ENCODE results near the gene SIRT2. TPM values are rescaled to one million over a fixed set of nuclear protein-coding genes. Genes with fewer than 3 reads are reported as not detected.

SIRT2 gene
- total RNA-seq, 1 donor from 2014 or later, result 32.7 TPM

- H3K27me3 Mint-ChIP-seq, result no peaks in the 10 kb centered on the region
- ChIA-PET POLR2A (interaction anchor here (1.1 to 9.5 kb wide), 13 partner anchors 8 to 232 kb away, joined by 3 to 463 read pairs (median 10); partner anchors contain the start of genes ECH1, EIF3K, MAP4K1 and MRPS12), CTCF (interaction anchor here (1.4 to 4.5 kb wide), 4 partner anchors 9 to 37 kb away, joined by 3 to 31 read pairs (median 9); no protein-coding TSS in a partner anchor)
- H3K4me3 Mint-ChIP-seq, result peak overlapping the region; percentile 93
- ATAC-seq (ENCODE audit: low read depth) (peak; percentile 69), DNase-seq (peak; percentile 95)
- intact Hi-C loops (cut with micrococcal nuclease), result loop anchor here (1.0 to 5.0 kb wide), 9 partner anchors 14 to 982 kb away; partner anchors contain the start of genes ACTN4, DYRK1B, ECH1 and NFKBIB
- peak overlapping the region; percentile 98 for H3K27ac Mint-ChIP-seq
- peaks cover 61% of the 10 kb centered on the region for H3K4me1 Mint-ChIP-seq
- TF ChIP-seq, protein P1, sequence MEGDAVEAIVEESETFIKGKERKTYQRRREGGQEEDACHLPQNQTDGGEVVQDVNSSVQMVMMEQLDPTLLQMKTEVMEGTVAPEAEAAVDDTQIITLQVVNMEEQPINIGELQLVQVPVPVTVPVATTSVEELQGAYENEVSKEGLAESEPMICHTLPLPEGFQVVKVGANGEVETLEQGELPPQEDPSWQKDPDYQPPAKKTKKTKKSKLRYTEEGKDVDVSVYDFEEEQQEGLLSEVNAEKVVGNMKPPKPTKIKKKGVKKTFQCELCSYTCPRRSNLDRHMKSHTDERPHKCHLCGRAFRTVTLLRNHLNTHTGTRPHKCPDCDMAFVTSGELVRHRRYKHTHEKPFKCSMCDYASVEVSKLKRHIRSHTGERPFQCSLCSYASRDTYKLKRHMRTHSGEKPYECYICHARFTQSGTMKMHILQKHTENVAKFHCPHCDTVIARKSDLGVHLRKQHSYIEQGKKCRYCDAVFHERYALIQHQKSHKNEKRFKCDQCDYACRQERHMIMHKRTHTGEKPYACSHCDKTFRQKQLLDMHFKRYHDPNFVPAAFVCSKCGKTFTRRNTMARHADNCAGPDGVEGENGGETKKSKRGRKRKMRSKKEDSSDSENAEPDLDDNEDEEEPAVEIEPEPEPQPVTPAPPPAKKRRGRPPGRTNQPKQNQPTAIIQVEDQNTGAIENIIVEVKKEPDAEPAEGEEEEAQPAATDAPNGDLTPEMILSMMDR (IDR thresholded peaks at IDR 0.05), result no peak
- H3K36me3 Mint-ChIP-seq (ENCODE audit: low read depth), result peaks cover 43% of the 10 kb centered on the region
- H3K9me3 Mint-ChIP-seq, result no peaks in the 10 kb centered on the region
Observed at GRCh38 chr19:38850436-38850975, 48.9 kb downstream of the SIRT2 start.

DNA sequence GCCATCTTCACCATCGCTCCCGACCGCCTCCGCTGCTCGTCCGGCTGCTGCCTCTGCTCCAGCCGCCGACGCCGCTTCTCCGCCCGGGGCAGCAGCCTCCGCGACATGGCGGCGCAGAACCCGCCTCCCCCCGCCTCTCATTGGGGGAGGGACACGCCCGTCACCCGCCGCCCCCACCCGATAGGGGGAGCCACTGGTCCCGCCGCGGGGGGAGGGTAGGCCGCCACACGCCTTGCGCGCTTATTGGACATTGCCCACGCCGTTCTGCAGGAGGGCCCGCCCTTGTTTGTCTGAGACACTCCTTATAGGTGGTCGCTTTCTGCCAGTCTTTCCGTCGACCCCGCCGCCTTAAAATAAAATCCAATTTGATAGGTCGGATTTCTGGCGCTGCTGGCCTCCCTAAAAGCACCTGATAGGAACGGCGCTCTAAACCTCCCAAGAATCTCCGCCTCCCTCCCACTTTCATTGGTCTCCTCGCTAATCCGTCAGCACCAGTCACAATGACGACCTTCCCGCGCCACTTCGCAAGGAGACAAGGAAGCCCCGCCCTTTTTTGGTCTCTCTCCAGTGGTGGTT, 49.5 kb downstream of the SIRT2 start, which contains the start of gene HNRNPL:
HNRNPL (minus strand) TSS at position 127 of the 576 bp plus-strand sequence; CDS start at position 107, 20 bp downstream.
- ChIA-PET CTCF (interaction anchor here (0.6 to 4.2 kb wide), 7 partner anchors 15 to 80 kb away, joined by 3 to 35 read pairs (median 4); partner anchors contain the start of genes ECH1 and RINL), POLR2A (interaction anchor here (0.7 to 9.5 kb wide), 15 partner anchors 8 to 232 kb away, joined by 3 to 463 read pairs (median 17); partner anchors contain the start of genes ACTN4, ECH1, EIF3K and MAP4K1)
- peak within 1 kb of the TSS; percentile 98 for H3K27ac Mint-ChIP-seq
- H3K9me3 Mint-ChIP-seq, result no peaks in the 10 kb centered on the region
- ATAC-seq (ENCODE audit: low read depth) (peak; percentile 61), DNase-seq (peak; percentile 99)
- peaks cover 48% of the 10 kb centered on the region for H3K36me3 Mint-ChIP-seq (ENCODE audit: low read depth)
- intact Hi-C loops (cut with micrococcal nuclease), result loop anchor here (1.0 to 5.0 kb wide), 12 partner anchors 9 to 982 kb away; partner anchors contain the start of genes ACTN4, DYRK1B, ECH1 and MRPS12
- no peaks in the 10 kb centered on the region for H3K27me3 Mint-ChIP-seq
- H3K4me3 Mint-ChIP-seq, result peak within 1 kb of the TSS; percentile 93
- peaks cover 61% of the 10 kb centered on the region for H3K4me1 Mint-ChIP-seq
- TF ChIP-seq, protein P1 (IDR thresholded peaks at IDR 0.05), result no peak

DNA sequence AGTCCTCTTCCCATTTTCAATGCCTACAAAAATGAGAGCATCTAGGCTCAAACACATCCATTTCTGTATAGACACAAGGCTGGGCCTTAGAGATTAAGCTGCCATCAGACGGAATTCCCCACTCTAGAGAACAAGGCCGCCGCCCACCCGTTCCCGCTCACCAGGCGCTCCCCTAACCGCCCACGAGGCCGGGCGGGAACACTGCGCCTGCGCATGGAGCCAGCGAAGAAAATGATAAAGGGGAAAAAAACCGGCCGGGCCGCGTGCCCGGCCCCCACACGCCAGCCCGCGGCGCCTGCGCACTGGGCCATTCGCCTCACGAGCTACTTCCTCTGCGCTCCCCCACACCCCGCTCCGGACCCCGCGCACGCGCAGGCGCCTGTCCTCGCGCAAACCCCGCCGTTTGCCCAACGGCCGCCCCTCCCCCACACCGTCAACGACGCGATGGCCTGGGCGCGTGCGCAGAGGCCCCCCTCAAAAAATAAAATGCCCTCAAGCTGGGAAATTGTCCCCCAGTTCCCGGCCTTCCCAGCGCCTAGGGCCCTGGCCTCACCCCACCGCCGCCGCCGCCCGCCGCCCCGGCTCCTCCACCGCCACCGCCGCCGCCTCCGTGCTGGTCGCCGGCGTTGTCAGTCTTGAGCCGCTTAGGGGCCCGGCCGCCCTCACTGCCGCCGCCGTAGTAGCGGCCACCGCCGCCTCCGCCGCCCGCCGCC, 50.1 kb downstream of the SIRT2 start:
- Mint-ChIP-seq H3K27ac (peak overlapping the region; percentile 98), H3K4me1 (peaks cover 62% of the 10 kb centered on the region), H3K4me3 (peak overlapping the region; percentile 93), H3K36me3 (ENCODE audit: low read depth) (peaks cover 55% of the 10 kb centered on the region), H3K9me3 (no peaks in the 10 kb centered on the region), H3K27me3 (no peaks in the 10 kb centered on the region)
- ChIA-PET POLR2A (interaction anchor here (0.5 to 9.5 kb wide), 26 partner anchors 9 to 1928 kb away, joined by 3 to 463 read pairs (median 8); partner anchors contain the start of genes ACTN4, ECH1, EIF3K and FAM98C), CTCF (interaction anchor here (0.6 to 4.2 kb wide), 8 partner anchors 11 to 79 kb away, joined by 3 to 35 read pairs (median 4); partner anchors contain the start of genes ECH1 and RINL)
- peak; percentile 16 for ATAC-seq (ENCODE audit: low read depth)
- intact Hi-C loops (cut with micrococcal nuclease), result loop anchor here (1.0 kb wide), 3 partner anchors 8 to 81 kb away; partner anchors contain the start of genes MRPS12 and SARS2
- DNase-seq, result peak; percentile 98
- TF ChIP-seq, protein P1 (IDR thresholded peaks at IDR 0.05), result no peak

DNA sequence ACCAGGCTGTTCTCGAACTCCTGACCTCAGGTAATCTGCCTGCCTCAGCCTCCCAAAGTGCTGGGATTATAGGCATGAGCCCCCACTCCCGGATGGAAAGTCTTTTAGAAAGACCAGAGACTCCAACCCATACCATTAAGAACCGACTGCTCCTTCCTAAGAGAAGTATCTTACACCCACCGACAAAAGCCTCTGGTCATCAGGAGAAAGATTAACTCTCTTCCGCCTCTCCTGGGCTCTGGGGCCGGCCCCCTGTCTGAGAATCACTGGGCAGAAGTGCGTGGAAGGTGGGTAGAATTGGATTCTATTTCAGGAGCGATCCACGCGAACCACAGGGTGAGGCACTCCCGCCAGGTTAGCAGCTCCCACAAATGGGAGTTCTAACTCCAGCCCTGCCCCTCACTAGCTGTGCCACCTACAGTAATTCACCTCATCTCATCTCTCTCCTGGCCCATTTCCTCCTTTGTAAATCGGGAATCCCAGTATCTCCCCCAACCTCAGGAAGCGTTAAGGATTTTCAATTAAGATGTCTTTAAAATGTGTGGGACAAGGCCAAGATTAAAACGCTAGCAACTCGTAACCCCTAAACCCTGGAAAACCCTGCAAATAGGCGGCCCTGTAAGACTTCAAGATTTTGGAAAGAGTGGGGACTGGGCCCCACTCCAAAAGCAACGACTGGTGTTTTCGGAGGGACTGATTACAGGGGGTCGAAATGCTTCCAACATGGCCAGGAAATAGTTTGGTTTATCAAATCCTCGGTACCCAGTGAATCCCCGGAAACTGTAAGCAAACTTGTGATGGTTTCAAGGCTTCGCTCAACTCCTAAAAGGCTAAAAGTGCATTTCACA, 50.9 kb downstream of the SIRT2 start:
- intact Hi-C loops (cut with micrococcal nuclease), result loop anchor here (1.0 kb wide), 3 partner anchors 7 to 82 kb away; partner anchors contain the start of genes MRPS12 and SARS2
- Mint-ChIP-seq H3K36me3 (ENCODE audit: low read depth) (peaks cover 63% of the 10 kb centered on the region), H3K27ac (peak overlapping the region; percentile 98), H3K27me3 (no peaks in the 10 kb centered on the region), H3K4me1 (peaks cover 67% of the 10 kb centered on the region), H3K4me3 (peak overlapping the region; percentile 93), H3K9me3 (no peaks in the 10 kb centered on the region)
- CTCF ChIA-PET, result interaction anchor here (0.9 to 4.2 kb wide), 7 partner anchors 12 to 41 kb away, joined by 3 to 35 read pairs (median 3); partner anchors contain the start of genes ECH1 and RINL
- ATAC-seq (ENCODE audit: low read depth), result no peak
- POLR2A ChIA-PET, result interaction anchor here (0.5 to 9.5 kb wide), 27 partner anchors 9 to 1929 kb away, joined by 3 to 463 read pairs (median 8); partner anchors contain the start of genes ACTN4, ECH1, EIF3K and FAM98C
- DNase-seq, result no peak
- TF ChIP-seq, protein P1 (IDR thresholded peaks at IDR 0.05), result no peak
